Upper lobe of left lung (tissue), 4 donors: Measurements from ENCODE around the gene UBE4A.

Source experiments
- EP300 ChIP-seq, 4 donors: sonication (generic); formaldehyde crosslinking; IDR thresholded peaks; one replicate each; pipeline ENCODE4 v1.5.1; 2017; ENCODE audit warnings: antibody characterized with exemption in 4 of 4, control low read depth in 2 of 4
- POLR2A ChIP-seq, 4 donors: fragments of 450-650 bp; IDR thresholded peaks; one replicate each; pipeline ENCODE4 v1.5.1; 2016 to 2017; ENCODE audit warnings: antibody characterized with exemption in 4 of 4, mild to moderate bottlenecking in 2 of 4
- TF ChIP-seq, protein P1 (sequence below), 6 experiments: fragments of 450-650 bp in 4 of 6; fragments of 200-600 bp in 2 of 6; sonication (generic) in 2 of 6; IDR thresholded peaks; one replicate each; pipeline ENCODE4 v1.5.1; 2016 to 2019; ENCODE audit warnings: antibody characterized with exemption in 6 of 6

GRCh38 chr11:118412921-118413320, 53.5 kb downstream of the UBE4A start:
- TF ChIP-seq POLR2A (IDR thresholded peaks at IDR 0.05) (no peak), EP300 (IDR thresholded peaks at IDR 0.05) (no peak)
- TF ChIP-seq, protein P1, sequence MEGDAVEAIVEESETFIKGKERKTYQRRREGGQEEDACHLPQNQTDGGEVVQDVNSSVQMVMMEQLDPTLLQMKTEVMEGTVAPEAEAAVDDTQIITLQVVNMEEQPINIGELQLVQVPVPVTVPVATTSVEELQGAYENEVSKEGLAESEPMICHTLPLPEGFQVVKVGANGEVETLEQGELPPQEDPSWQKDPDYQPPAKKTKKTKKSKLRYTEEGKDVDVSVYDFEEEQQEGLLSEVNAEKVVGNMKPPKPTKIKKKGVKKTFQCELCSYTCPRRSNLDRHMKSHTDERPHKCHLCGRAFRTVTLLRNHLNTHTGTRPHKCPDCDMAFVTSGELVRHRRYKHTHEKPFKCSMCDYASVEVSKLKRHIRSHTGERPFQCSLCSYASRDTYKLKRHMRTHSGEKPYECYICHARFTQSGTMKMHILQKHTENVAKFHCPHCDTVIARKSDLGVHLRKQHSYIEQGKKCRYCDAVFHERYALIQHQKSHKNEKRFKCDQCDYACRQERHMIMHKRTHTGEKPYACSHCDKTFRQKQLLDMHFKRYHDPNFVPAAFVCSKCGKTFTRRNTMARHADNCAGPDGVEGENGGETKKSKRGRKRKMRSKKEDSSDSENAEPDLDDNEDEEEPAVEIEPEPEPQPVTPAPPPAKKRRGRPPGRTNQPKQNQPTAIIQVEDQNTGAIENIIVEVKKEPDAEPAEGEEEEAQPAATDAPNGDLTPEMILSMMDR (IDR thresholded peaks at IDR 0.05): no peak
